Mesodermal cell (in vitro differentiated cells): Measurements from ENCODE around the gene NTRK1.

ENCODE experiments used
- H3K27ac ChIP-seq: 2 replicates; pipeline ENCODE4 v1.7.0; 2013; ENCODE audit warnings: mild to moderate bottlenecking, low read depth, low read length, moderate library complexity; ENCODE audit not compliant: severe bottlenecking
- H3K36me3 ChIP-seq: 2 replicates; pipeline ENCODE4 v1.7.1; 2013; ENCODE audit warnings: mild to moderate bottlenecking, low read length, moderate library complexity; ENCODE audit not compliant: control insufficient read depth, insufficient read depth
- H3K4me1 ChIP-seq: one replicate; pipeline ENCODE4 v1.7.1; 2013; ENCODE audit warnings: mild to moderate bottlenecking, low read length; ENCODE audit not compliant: insufficient read depth, control insufficient read depth, poor library complexity, severe bottlenecking
- H3K4me3 ChIP-seq: 2 replicates; pipeline ENCODE4 v1.7.0; 2013; ENCODE audit warnings: low read length, control low read depth, mild to moderate bottlenecking; ENCODE audit not compliant: insufficient read depth, poor library complexity, severe bottlenecking; ENCODE audit errors: extremely low read depth
- H3K9me3 ChIP-seq: 2 replicates; pipeline ENCODE4 v1.7.1; 2013; ENCODE audit warnings: mild to moderate bottlenecking, low read length, moderate library complexity; ENCODE audit not compliant: control insufficient read depth
- WGBS, 2 experiments: methylation state at CpG; one replicate each; pipeline ENCODE4 v1.1.5; 2013; ENCODE audit warnings: missing lambda C conversion rate in 2 of 2; ENCODE audit not compliant: insufficient coverage in 2 of 2; 5-methylcytosine and 5-hydroxymethylcytosine counted together

NTRK1 gene

DNA sequence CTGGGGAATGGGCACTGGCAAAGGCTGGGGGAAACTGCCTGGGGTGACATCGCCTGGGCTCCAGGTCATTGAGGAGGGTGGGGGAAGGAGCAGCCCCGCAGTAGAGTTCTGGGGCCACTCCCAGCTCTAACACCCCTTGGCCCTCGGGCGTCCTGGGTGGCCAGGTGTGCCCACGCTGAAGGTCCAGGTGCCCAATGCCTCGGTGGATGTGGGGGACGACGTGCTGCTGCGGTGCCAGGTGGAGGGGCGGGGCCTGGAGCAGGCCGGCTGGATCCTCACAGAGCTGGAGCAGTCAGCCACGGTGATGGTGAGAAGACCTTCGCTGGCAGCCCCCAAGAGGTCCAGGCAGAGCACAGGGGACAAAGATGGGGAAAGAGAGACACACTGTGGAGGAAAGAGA, 7.7 kb downstream of the NTRK1 start:
- H3K27ac ChIP-seq: no peak overlapping the region
- H3K4me1 ChIP-seq: peaks cover 14% of the 10 kb centered on the region
- no peaks in the 10 kb centered on the region for H3K9me3 ChIP-seq
- H3K4me3 ChIP-seq: no peak overlapping the region
- WGBS, 2 experiments: 78 to 84% methylated on average over 10 to 12 of the region's 13 CpGs
- H3K36me3 ChIP-seq: no peaks in the 10 kb centered on the region

DNA sequence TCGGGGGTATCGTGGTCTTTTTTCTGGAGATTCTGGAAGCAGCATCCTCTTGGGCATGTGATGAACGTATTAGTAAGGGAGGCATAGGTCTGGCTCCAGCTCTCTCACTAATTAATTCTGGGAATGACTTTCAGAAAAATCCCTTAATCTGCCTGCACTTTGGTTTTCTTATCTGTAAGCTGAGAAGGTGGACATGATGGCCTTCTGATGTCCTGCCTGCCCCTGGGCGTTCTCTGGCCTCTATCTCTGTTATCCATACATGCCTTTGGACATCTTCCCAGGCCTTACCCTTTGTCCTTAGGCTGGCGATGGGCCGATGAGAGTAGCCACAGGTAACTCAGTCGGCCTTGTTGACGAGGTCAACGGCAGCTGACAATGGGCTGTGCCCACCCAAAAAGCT, 8.8 kb downstream of the NTRK1 start:
- 92 to 96% methylated on average over 8 to 9 of the region's 9 CpGs for WGBS, 2 experiments
- H3K4me1 ChIP-seq: peaks cover 10% of the 10 kb centered on the region
- H3K9me3 ChIP-seq: no peaks in the 10 kb centered on the region
- H3K4me3 ChIP-seq: no peak overlapping the region
- no peaks in the 10 kb centered on the region for H3K36me3 ChIP-seq
- no peak overlapping the region for H3K27ac ChIP-seq

- Histone ChIP-seq H3K9me3 (no peaks in the 10 kb centered on the region), H3K36me3 (no peaks in the 10 kb centered on the region), H3K27ac (no peak overlapping the region), H3K4me3 (no peak overlapping the region), H3K4me1 (no peaks in the 10 kb centered on the region)
- 97 to 98% methylated on average over 13 to 18 of the region's 18 CpGs for WGBS, 2 experiments
These were observed 13.0 kb downstream of the NTRK1 start for GRCh38 chr1:156873659-156874058.

- H3K36me3 ChIP-seq: no peaks in the 10 kb centered on the region
- WGBS, 2 experiments: 85 to 93% methylated on average over 2 to 3 of the region's 5 CpGs
- H3K9me3 ChIP-seq: no peaks in the 10 kb centered on the region
- no peaks in the 10 kb centered on the region for H3K4me1 ChIP-seq
- no peak overlapping the region for H3K4me3 ChIP-seq
- no peak overlapping the region for H3K27ac ChIP-seq
These were observed 13.5 kb downstream of the NTRK1 start for GRCh38 chr1:156874142-156874541.

- H3K9me3 ChIP-seq: no peaks in the 10 kb centered on the region
- H3K27ac ChIP-seq: no peak overlapping the region
- 84 to 86% methylated on average over 10 to 11 of the region's 16 CpGs for WGBS, 2 experiments
- H3K4me3 ChIP-seq: no peak overlapping the region
- H3K36me3 ChIP-seq: no peaks in the 10 kb centered on the region
- no peaks in the 10 kb centered on the region for H3K4me1 ChIP-seq
These were observed 14.1 kb downstream of the NTRK1 start for GRCh38 chr1:156874572-156875340.

DNA sequence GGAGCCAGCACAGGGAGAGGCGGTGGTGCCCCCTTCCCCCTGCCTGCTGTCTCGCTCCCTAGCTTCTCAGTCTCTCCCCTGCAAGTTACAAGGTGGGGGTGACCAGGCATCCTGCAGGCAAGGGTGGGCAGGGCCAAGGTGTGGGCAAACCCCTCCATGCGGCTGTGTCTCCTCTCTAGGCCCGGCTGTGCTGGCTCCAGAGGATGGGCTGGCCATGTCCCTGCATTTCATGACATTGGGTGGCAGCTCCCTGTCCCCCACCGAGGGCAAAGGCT, 14.6 kb downstream of the NTRK1 start:
- H3K36me3 ChIP-seq: no peaks in the 10 kb centered on the region
- no peak overlapping the region for H3K27ac ChIP-seq
- H3K9me3 ChIP-seq: no peaks in the 10 kb centered on the region
- WGBS, 2 experiments: 82 to 88% methylated on average over 3 to 4 of the region's 5 CpGs
- H3K4me1 ChIP-seq: no peaks in the 10 kb centered on the region
- no peak overlapping the region for H3K4me3 ChIP-seq

GRCh38 chr1:156876281-156876680, 15.6 kb downstream of the NTRK1 start:
- H3K4me1 ChIP-seq: no peaks in the 10 kb centered on the region
- 41 to 46% methylated on average over 16 to 17 of the region's 21 CpGs for WGBS, 2 experiments
- H3K4me3 ChIP-seq: no peak overlapping the region
- no peaks in the 10 kb centered on the region for H3K9me3 ChIP-seq
- no peak overlapping the region for H3K27ac ChIP-seq
- H3K36me3 ChIP-seq: no peaks in the 10 kb centered on the region

DNA sequence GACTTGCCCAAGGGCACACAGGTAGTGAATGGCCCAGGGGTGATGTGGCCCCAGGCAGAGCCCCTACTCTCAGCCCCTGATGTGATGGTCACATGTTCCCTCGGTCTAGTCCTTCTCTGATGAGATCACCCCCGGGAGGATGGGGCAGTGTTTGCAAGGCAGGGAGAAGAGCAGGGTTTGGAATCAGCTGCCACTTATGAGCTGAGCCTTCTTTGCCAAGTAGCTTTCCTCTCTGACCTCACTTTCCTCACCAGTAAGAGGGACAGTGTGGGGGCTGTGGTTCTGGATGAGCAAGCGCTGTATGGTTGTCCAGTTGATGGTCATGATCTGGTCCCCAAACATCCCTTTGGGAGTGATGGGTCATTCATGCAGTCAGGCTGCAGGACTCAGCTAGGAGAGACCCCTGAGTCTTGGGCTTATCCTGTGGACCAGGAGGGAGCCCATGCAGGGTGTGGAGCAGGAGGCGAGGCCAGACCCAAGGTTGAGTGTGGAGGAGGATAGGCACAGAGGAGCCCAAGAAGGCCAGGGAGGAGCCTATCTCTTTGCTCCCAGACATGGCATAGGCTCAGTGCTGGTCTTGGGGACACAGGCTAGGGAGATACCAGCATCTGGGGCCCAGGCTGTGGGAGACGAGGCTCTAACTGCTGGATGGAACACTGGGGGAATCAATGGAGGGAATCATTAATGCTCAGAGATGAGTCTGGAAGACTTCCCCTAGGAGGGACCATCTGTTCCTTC, 16.9 kb downstream of the NTRK1 start:
- Histone ChIP-seq H3K4me3 (no peak overlapping the region), H3K9me3 (no peaks in the 10 kb centered on the region), H3K36me3 (no peaks in the 10 kb centered on the region), H3K27ac (no peak overlapping the region), H3K4me1 (no peaks in the 10 kb centered on the region)
- WGBS, 2 experiments: 66 to 84% methylated on average over 2 to 5 of the region's 5 CpGs

DNA sequence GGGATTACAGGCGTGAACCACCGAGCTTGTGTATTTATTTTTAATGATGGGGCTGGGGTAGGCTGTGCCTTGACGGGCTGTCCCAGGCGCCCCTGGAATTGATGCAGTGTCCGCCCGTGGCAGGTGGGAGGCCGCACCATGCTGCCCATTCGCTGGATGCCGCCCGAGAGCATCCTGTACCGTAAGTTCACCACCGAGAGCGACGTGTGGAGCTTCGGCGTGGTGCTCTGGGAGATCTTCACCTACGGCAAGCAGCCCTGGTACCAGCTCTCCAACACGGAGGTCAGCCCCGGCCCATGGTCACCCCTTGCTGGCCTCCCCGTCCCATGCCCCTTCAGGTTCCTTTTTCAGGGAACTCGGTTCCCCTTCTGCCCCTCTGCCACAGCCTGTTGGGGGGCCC, 19.2 kb downstream of the NTRK1 start:
- WGBS, 2 experiments: 93 to 94% methylated on average over 19 to 21 of the region's 21 CpGs
- H3K4me3 ChIP-seq: no peak overlapping the region
- no peaks in the 10 kb centered on the region for H3K36me3 ChIP-seq
- H3K9me3 ChIP-seq: no peaks in the 10 kb centered on the region
- H3K4me1 ChIP-seq: peaks cover 8% of the 10 kb centered on the region
- no peak overlapping the region for H3K27ac ChIP-seq

DNA sequence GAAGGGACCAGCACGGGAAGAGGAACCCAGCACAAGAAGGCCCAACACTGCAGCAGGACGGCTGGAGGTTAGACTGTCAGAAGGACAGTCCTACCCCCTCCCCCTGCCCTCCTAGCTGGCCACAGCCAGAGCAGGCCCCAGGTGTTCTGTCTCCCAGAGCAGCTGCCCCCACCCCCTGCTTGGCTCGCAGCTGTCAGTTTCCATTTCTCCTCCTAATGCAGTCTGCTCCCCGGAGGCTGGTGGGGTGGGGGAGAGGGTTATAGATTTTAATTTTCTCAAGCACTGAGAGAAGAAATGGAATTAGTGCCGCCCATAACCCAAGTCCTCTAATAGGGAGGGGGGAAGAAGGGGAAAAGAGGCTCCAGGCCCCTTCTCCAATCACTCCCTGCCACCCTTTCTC, 19.8 kb downstream of the NTRK1 start:
- Histone ChIP-seq H3K36me3 (no peaks in the 10 kb centered on the region), H3K4me3 (no peak overlapping the region), H3K9me3 (no peaks in the 10 kb centered on the region), H3K4me1 (peaks cover 12% of the 10 kb centered on the region), H3K27ac (no peak overlapping the region)
- WGBS, 2 experiments: 93 to 94% methylated on average over 2 of the region's 5 CpGs

DNA sequence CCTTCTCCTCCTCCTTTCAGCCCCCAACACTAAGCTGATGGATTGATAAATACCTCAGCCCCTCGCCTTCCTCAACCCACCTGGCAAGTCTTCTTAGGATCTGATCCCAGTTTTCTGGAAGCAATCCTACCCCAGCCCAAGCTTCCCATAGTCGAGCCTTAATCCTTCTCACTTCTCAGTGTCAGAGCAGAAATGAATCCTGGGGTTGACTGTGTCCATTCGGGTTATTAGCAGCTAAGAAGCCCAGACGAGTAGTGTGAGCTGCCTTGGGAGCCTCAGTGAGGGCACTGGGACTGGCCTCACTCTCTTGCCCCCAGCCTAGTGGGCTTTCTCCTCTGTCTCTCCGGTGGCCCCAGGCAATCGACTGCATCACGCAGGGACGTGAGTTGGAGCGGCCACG, 20.4 kb downstream of the NTRK1 start:
- H3K27ac ChIP-seq: no peak overlapping the region
- no peaks in the 10 kb centered on the region for H3K9me3 ChIP-seq
- no peak overlapping the region for H3K4me3 ChIP-seq
- H3K36me3 ChIP-seq: no peaks in the 10 kb centered on the region
- H3K4me1 ChIP-seq: peaks cover 17% of the 10 kb centered on the region
- WGBS, 2 experiments: 86 to 89% methylated on average over 7 to 10 of the region's 10 CpGs
